HepG2 (cell line): ENCODE data around the gene CSNK1D. TPM values are rescaled to one million over a fixed set of nuclear protein-coding genes. Genes with fewer than 3 reads are reported as not detected.

ENCODE experiments used
- CEBPB ChIP-seq: IDR thresholded peaks from 2 replicates; pipeline ENCODE4 v1.6.1; 2011; ENCODE audit warnings: low read depth, low read length, improper control_type of control experiment, borderline replicate concordance
- DZIP1 ChIP-seq: sonication (generic); formaldehyde crosslinking; IDR thresholded peaks from 2 replicates; pipeline ENCODE4 v1.5.0; 2020; ENCODE audit warnings: mild to moderate bottlenecking, missing genetic modification reagents
- FOXA1 ChIP-seq, 2 experiments: fragments of 450-650 bp in 1 of 2; sonication (generic) in 1 of 2; formaldehyde crosslinking in 1 of 2; IDR thresholded peaks; 2 replicates each; pipeline versions ENCODE4 v1.4.0 to v1.6.1; 2016 to 2020; ENCODE audit warnings: missing genetic modification reagents in 1 of 2
- HDAC1 ChIP-seq: sonication (generic); formaldehyde crosslinking; IDR thresholded peaks from 2 replicates; pipeline ENCODE4 v1.5.1; 2020; ENCODE audit warnings: mild to moderate bottlenecking, missing genetic modification reagents
- ISX ChIP-seq: sonication (generic); formaldehyde crosslinking; conservative IDR thresholded peaks from 2 replicates; pipeline ENCODE4 v1.5.0; 2020; ENCODE audit warnings: missing genetic modification reagents
- MNT ChIP-seq: fragments of 450-650 bp; IDR thresholded peaks from 2 replicates; pipeline ENCODE4 v1.6.1; 2016
- REST ChIP-seq, 2 experiments: IDR thresholded peaks; 2 replicates each; pipeline ENCODE4 v1.6.1; 2011 to 2012; ENCODE audit warnings: low read length in 2 of 2, borderline replicate concordance in 1 of 2, low read depth in 1 of 2, mild to moderate bottlenecking in 1 of 2, moderate library complexity in 1 of 2
- SKIL ChIP-seq: sonication (generic); formaldehyde crosslinking; IDR thresholded peaks from 2 replicates; pipeline ENCODE4 v1.8.0; 2022; ENCODE audit warnings: missing genetic modification reagents, mild to moderate bottlenecking, moderate library complexity, borderline replicate concordance
- SOX6 ChIP-seq, 2 experiments: fragments of 450-650 bp in 1 of 2; sonication (generic) in 1 of 2; formaldehyde crosslinking in 1 of 2; IDR thresholded peaks; 2 replicates each; pipeline versions ENCODE4 v1.4.0 to v1.6.1; 2017 to 2020; ENCODE audit warnings: antibody characterized with exemption in 1 of 2, mild to moderate bottlenecking in 1 of 2, missing genetic modification reagents in 1 of 2
- TAF15 ChIP-seq: fragments of 200-400 bp; formaldehyde crosslinking; IDR thresholded peaks from one replicate; pipeline ENCODE4 v1.6.1; 2018; ENCODE audit warnings: mild to moderate bottlenecking, low read depth, low read length; ENCODE audit not compliant: poor library complexity, severe bottlenecking
- TMF1 ChIP-seq: sonication (generic); formaldehyde crosslinking; IDR thresholded peaks from 2 replicates; pipeline ENCODE4 v1.8.1; 2022; ENCODE audit warnings: low read depth, missing genetic modification reagents
- ZNF501 ChIP-seq: sonication (generic); formaldehyde crosslinking; IDR thresholded peaks from 2 replicates; pipeline ENCODE4 v1.5.1; 2020; ENCODE audit warnings: mild to moderate bottlenecking, moderate library complexity, missing genetic modification reagents
- ZNF572 ChIP-seq: sonication (generic); formaldehyde crosslinking; IDR thresholded peaks from 2 replicates; pipeline ENCODE4 v1.5.1; 2020; ENCODE audit warnings: mild to moderate bottlenecking, missing genetic modification reagents
- ZSCAN25 ChIP-seq: sonication (generic); formaldehyde crosslinking; IDR thresholded peaks from 2 replicates; pipeline ENCODE4 v1.8.0; 2022; ENCODE audit warnings: mild to moderate bottlenecking, missing genetic modification reagents
- ZSCAN31 ChIP-seq: sonication (generic); formaldehyde crosslinking; IDR thresholded peaks from 2 replicates; pipeline ENCODE4 v1.5.0; 2020; ENCODE audit warnings: low read depth, mild to moderate bottlenecking, missing genetic modification reagents
- ZSCAN5A ChIP-seq: sonication (generic); formaldehyde crosslinking; IDR thresholded peaks from 2 replicates; pipeline ENCODE4 v1.8.0; 2022; ENCODE audit warnings: mild to moderate bottlenecking, missing genetic modification reagents, borderline replicate concordance
- polyA plus RNA-seq, 8 experiments: library from polyadenylated mRNA; depleted of rRNA in 3 of 8; stranded (reverse) in 7 of 8; unstranded in 1 of 8; fragments of >200 nt; fragmentation: Illumina TruSeq in 4 of 8; extraction: Trizol in 4 of 8; gene quantifications; 2 replicates each; pipeline versions ENCODE4 v1.2.1 to v1.2.3, GENCODE V29; 2011 to 2016; ENCODE audit warnings: low read depth in 4 of 8, missing spikeins in 1 of 8, mixed read lengths in 1 of 8; ENCODE audit not compliant: insufficient read depth in 1 of 8
- total RNA-seq, 5 experiments: library from RNA; depleted of rRNA; stranded (reverse); fragments of >200 nt; fragmentation: Illumina TruSeq; extraction: Trizol; gene quantifications; 2 replicates each; pipeline ENCODE4 v1.2.3, GENCODE V29; 2016; ENCODE audit warnings: low read depth in 1 of 5

CSNK1D gene
- total and polyA plus RNA-seq, 2 of the 13 experiments (the other 11 are each of a cell fraction or from before 2014, with no cell fraction given): 31.5 to 128 TPM

- TF ChIP-seq SKIL (CRISPR knock-in tag) (peak; percentile 89), ZSCAN31 (peak; percentile 98), ZNF572 (CRISPR knock-in tag) (no peak), TAF15 (peak; percentile 51), MNT (no peak), REST (IDR thresholded peaks at IDR 0.05; ENCODE audit: borderline replicate concordance in 1 of 2, low read depth in 1 of 2, low read length in 2 of 2) (no peak), HDAC1 (peak; percentile 94), ISX (CRISPR knock-in tag) (peak; percentile 98), CEBPB (no peak), ZNF501 (CRISPR knock-in tag) (peak; percentile 97), DZIP1 (CRISPR knock-in tag) (no peak; the same call in 1 of the 2 replicates), ZSCAN25 (peak; percentile 89), FOXA1 (IDR thresholded peaks at IDR 0.05) (no peak), FOXA1 (CRISPR knock-in tag; IDR thresholded peaks at IDR 0.05) (peak; percentile 45), ZSCAN5A (CRISPR knock-in tag) (peak; percentile 96), TMF1 (CRISPR knock-in tag) (peak; percentile 99), SOX6 (IDR thresholded peaks at IDR 0.05) (no peak), SOX6 (CRISPR knock-in tag; IDR thresholded peaks at IDR 0.05) (peak; percentile 76)
These were observed 42.7 kb downstream of the CSNK1D start (continued) for GRCh38 chr17:82230609-82231311.
